ENCODE data around the gene NHS. TPM values are rescaled to one million over a fixed set of nuclear protein-coding genes. Genes with fewer than 3 reads are reported as not detected.

Gene NHS
- total RNA-seq, 1 donor from 2014 or later = 14.9 TPM

DNA sequence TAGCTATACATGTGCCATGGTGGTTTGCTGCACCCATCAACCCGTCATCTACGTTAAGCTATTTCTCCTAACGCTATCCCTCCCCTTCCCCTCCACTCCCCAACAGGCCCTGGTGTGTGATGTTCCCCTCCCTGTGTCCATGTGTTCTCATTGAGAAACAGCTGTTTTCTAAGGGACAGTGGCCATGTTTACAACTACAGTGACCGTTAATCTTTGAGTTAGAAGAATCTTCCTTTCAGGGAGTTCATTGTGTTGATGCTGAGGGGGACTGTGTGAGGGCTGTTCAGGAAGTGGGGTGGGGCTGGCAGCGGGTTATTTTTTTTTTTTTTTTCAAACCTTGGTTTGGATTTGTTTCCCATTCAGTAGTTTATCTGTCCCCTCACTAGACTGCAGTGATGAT is 179.9 kb downstream of the NHS start:
- H3K9me3 Mint-ChIP-seq (ENCODE audit: low read depth) = no peaks in the 10 kb centered on the region
- no peaks in the 10 kb centered on the region for H3K36me3 Mint-ChIP-seq (ENCODE audit: low read depth)
- H3K27me3 Mint-ChIP-seq (ENCODE audit: low read depth) = no peaks in the 10 kb centered on the region
- H3K27ac Mint-ChIP-seq (ENCODE audit: unreplicated experiment) = no peak overlapping the region
- no peak for DNase-seq (ENCODE audit: low spot score)
- TF ChIP-seq, protein P1, sequence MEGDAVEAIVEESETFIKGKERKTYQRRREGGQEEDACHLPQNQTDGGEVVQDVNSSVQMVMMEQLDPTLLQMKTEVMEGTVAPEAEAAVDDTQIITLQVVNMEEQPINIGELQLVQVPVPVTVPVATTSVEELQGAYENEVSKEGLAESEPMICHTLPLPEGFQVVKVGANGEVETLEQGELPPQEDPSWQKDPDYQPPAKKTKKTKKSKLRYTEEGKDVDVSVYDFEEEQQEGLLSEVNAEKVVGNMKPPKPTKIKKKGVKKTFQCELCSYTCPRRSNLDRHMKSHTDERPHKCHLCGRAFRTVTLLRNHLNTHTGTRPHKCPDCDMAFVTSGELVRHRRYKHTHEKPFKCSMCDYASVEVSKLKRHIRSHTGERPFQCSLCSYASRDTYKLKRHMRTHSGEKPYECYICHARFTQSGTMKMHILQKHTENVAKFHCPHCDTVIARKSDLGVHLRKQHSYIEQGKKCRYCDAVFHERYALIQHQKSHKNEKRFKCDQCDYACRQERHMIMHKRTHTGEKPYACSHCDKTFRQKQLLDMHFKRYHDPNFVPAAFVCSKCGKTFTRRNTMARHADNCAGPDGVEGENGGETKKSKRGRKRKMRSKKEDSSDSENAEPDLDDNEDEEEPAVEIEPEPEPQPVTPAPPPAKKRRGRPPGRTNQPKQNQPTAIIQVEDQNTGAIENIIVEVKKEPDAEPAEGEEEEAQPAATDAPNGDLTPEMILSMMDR (IDR thresholded peaks at IDR 0.05) = no peak
- peaks cover 56% of the 10 kb centered on the region for H3K4me1 Mint-ChIP-seq (ENCODE audit: low read depth)
- H3K4me3 Mint-ChIP-seq (ENCODE audit: unreplicated experiment) = no peak overlapping the region

DNA sequence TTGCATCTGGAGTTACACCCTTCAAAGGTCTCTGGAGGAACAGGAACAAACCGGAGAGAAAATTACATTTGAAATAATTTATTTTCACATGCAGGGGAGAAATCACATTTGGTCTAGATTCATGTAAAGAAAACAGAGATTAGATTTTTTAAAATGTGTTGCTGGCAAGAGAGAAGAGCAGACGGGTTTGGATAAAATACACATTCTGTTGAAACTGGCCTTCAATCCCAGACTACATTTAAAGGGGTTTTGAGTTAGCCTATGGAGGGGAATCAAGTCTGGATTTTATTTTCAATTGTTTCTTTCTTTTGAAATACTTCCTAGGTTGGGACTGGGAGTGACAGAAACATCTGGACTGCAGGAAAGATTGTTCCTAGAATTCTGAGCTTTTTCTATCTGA is 180.8 kb downstream of the NHS start:
- no peak for DNase-seq (ENCODE audit: low spot score)
- peaks cover 62% of the 10 kb centered on the region for H3K4me1 Mint-ChIP-seq (ENCODE audit: low read depth)
- H3K4me3 Mint-ChIP-seq (ENCODE audit: unreplicated experiment) = no peak overlapping the region
- H3K36me3 Mint-ChIP-seq (ENCODE audit: low read depth) = no peaks in the 10 kb centered on the region
- TF ChIP-seq, protein P1 (IDR thresholded peaks at IDR 0.05) = no peak
- H3K27me3 Mint-ChIP-seq (ENCODE audit: low read depth) = no peaks in the 10 kb centered on the region
- H3K27ac Mint-ChIP-seq (ENCODE audit: unreplicated experiment) = peak overlapping the region; percentile 55
- no peaks in the 10 kb centered on the region for H3K9me3 Mint-ChIP-seq (ENCODE audit: low read depth)

DNA sequence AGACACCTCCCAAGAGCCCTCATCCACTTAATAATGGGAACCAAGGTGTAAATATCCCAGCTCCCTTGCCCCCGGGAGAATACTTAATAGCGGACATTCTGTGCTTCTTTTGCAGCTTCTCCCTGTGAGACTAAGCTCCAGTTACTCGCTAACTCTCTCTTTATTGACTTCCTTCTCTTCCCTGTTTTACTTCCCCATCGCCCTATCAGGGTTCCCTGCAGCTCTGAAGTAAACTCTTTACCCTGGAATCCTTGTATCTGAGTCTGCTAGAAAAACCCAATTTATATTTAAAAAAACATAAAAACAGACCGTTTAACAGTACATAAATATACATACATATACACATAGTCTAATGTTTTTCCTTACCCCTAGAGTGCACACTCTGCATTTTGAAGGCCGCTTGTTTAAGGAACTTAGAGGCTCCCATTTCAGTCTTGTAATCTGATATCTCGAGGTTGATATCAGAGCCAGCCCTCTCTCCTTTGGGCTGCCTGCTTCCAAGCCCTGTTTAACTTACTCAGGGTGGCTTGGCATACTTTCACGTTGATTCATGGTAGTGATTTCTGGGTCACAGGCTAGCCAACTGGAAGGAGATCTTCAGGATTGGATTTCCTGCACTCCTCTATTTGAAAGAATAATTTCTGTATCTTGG is 184.9 kb downstream of the NHS start:
- Mint-ChIP-seq H3K4me1 (ENCODE audit: low read depth) (peaks cover 47% of the 10 kb centered on the region), H3K4me3 (ENCODE audit: unreplicated experiment) (no peak overlapping the region), H3K27me3 (ENCODE audit: low read depth) (no peaks in the 10 kb centered on the region), H3K27ac (ENCODE audit: unreplicated experiment) (peak overlapping the region; percentile 83), H3K9me3 (ENCODE audit: low read depth) (no peaks in the 10 kb centered on the region), H3K36me3 (ENCODE audit: low read depth) (no peaks in the 10 kb centered on the region)
- TF ChIP-seq, protein P1 (IDR thresholded peaks at IDR 0.05) = peak; percentile 69
- no peak for DNase-seq (ENCODE audit: low spot score)

DNA sequence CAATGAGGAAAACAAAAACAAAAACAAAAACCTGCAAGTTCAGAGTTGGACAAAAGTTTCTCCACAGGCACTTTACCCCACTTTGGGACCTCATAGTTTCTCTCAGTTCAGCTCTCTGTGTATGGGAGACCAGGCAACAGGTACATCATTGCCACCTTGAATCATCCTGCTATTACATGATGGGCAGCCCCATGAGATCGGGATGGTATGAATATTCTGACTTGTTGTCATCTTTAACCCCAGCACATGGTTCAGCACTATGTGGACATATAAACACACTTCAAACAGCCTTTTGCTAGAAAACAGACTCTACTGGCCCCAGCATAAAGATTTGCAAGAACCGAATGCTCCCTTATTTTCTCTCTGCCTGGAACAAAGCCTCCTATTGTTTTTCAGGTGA is 185.4 kb downstream of the NHS start:
- Mint-ChIP-seq H3K27me3 (ENCODE audit: low read depth) (no peaks in the 10 kb centered on the region), H3K36me3 (ENCODE audit: low read depth) (peaks cover 1% of the 10 kb centered on the region), H3K4me3 (ENCODE audit: unreplicated experiment) (no peak overlapping the region), H3K9me3 (ENCODE audit: low read depth) (no peaks in the 10 kb centered on the region), H3K27ac (ENCODE audit: unreplicated experiment) (peak overlapping the region; percentile 83), H3K4me1 (ENCODE audit: low read depth) (peaks cover 41% of the 10 kb centered on the region)
- TF ChIP-seq, protein P1 (IDR thresholded peaks at IDR 0.05) = no peak
- DNase-seq (ENCODE audit: low spot score) = no peak

DNA sequence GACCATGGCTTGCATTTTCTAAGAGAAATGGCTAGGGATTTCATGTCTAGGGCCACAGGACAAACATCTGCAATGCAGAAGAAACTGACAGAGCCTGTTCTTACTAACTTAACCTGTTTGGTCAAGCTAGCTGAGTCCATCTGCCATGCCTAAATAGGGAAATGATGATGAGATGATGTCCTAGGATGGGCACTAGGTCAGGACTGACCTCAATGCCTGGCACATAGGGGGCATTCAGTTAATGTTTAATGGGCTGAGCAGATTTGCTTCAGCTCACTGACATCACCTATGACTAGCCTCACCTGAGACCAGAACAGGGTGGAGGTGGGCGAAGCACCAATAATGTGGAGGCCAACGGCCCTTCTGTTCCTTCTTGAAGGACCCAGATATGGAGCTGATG is 188.1 kb downstream of the NHS start:
- Mint-ChIP-seq H3K27me3 (ENCODE audit: low read depth) (no peaks in the 10 kb centered on the region), H3K4me1 (ENCODE audit: low read depth) (peaks cover 42% of the 10 kb centered on the region), H3K36me3 (ENCODE audit: low read depth) (peaks cover 1% of the 10 kb centered on the region), H3K4me3 (ENCODE audit: unreplicated experiment) (no peak overlapping the region), H3K27ac (ENCODE audit: unreplicated experiment) (no peak overlapping the region), H3K9me3 (ENCODE audit: low read depth) (no peaks in the 10 kb centered on the region)
- DNase-seq (ENCODE audit: low spot score) = no peak
- TF ChIP-seq, protein P1 (IDR thresholded peaks at IDR 0.05) = no peak
